GM19025 (cell line): ENCODE results near the gene LAMC1.

Experiments used
- ATAC-seq: cut with Tn5 transposase; IDR thresholded peaks from one replicate; pipeline ENCODE4 v1.9.1; 2021; ENCODE audit warnings: mild to moderate bottlenecking, low read depth, moderate library complexity; ENCODE audit not compliant: unreplicated experiment

Gene LAMC1

DNA sequence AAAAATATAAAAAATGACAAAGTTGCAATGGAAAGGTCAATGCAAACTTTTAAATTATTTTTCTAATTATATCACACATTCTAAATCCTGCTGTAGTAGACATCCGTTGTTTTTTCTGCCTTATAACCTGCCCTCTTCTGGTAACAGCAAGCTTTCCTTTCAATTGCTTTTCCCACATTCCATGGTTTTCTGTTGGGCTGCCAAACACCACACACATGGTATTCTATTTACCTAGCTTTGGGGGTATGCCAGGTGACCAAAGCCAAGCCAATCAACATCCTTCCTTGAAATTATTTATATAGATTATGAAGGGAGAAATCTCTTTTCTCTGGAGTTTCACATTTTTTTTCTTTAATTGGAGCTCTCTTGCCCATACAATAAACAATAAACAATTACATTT lies 3.4 kb upstream of the LAMC1 start:
- no peak for ATAC-seq

- ATAC-seq = no peak
Measured at GRCh38 chr1:183021405-183022201, 1.6 kb upstream of the LAMC1 start.

DNA sequence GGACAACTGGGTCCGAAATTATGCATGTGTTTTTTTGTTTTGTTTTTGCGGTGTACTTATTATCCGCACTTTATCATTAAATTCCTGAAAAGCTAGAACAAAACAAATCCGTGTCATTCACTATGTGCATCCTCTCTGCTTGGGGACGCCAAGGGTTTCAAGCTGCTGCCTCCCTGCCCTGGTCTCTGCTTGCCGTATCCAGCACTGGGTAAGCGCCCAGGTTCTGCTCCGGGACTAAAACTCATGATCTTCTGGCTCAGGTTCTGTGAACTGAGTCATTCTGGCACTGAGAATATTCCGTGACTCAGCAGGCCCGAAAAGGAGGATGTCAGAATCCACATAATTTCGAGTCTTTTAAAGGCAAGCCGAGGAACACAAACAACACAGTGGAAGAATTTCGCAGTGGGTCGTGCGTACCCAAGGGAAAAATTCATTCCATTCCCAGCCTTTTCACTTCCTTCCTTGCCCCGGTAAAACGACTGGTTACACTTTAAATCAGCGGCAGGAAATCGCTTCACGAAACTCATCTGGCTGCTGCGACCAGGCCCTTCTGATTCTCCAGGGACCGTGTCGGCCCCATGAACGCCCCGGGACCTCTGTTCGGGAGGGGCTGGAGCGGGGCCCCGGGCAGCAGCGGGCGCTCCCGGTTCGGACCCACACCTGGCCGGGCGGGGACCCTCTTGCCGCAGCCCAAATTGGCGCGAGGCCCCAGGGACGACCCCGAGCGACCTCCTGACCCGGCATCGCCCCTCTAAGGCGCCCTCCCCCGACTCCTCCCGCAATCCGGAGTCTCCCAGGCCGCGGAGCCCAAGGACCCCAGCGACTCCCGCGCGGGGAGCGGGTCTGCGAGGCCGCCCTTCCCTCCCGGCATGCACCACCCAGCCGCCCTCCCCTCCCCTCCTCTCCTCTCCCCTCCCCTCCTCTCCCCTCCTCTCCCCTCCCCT lies 746 bp upstream of the LAMC1 start:
- peak; percentile 26 for ATAC-seq

DNA sequence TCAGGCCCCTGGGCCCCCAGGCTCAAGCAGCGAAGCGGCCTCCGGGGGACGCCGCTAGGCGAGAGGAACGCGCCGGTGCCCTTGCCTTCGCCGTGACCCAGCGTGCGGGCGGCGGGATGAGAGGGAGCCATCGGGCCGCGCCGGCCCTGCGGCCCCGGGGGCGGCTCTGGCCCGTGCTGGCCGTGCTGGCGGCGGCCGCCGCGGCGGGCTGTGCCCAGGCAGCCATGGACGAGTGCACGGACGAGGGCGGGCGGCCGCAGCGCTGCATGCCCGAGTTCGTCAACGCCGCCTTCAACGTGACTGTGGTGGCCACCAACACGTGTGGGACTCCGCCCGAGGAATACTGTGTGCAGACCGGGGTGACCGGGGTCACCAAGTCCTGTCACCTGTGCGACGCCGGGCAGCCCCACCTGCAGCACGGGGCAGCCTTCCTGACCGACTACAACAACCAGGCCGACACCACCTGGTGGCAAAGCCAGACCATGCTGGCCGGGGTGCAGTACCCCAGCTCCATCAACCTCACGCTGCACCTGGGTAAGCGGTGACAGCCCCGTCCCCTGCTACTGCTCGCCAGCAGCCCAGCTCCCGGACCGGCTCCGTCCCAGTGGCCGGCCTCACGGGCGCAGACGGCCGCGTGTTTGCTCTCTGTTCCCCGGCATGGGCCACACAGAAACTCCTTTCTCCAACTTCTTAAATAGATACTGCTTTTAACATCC lies 539 bp downstream of the LAMC1 start:
- ATAC-seq = peak; percentile 67

DNA sequence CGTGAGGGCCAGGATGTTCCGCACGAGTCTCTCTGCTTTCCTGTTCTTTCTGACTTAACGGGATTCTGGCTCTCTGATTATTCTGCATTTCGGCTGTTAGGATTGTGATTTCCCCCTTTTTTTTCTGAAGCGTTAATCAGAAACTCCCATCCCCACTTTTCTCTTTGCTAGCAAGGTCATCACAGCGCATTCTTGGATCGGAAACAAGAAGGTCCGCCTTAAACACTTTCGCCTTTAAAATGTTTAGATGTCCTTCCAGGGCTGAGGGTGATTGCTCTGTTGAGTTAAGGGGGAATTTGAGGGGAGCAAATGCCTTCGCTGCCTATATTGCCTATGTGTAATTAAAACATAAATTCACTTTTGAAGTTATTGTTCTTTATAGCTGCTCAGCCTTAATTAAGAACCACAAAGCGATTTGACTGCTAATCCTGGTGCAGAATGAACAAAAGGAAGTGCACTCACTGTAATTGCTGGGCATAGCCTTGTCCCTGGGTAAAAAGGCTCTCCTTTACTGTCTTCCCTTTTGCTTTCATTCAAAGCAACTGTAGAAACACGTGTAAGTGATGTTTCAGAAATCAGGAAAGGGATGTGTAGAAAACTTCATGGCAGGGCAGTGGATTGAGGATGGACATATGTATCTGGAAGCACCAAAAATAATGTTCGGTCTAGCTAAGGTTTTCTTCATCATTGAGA lies 1.2 kb downstream of the LAMC1 start:
- no peak for ATAC-seq

DNA sequence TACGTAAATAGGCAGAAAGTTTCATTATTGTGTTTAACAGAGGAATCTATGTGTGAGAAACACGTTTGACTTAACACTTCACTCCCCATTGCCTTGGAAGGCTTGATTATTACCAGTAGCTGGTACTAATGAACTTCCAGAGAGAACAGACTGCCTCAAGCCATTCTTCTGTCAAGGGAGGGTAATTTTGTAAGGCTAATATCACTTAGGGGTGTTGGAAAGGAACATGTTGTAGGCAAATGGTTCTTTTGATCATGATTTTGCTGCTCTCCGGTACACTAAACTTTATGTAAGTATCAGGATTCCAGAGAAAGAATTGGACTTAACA lies 1.8 kb downstream of the LAMC1 start:
- ATAC-seq = no peak

- ATAC-seq = no peak
Measured at GRCh38 chr1:183025782-183026774, 2.9 kb downstream of the LAMC1 start.

GRCh38 chr1:183027031-183027430 lies 3.8 kb downstream of the LAMC1 start:
- ATAC-seq = no peak

DNA sequence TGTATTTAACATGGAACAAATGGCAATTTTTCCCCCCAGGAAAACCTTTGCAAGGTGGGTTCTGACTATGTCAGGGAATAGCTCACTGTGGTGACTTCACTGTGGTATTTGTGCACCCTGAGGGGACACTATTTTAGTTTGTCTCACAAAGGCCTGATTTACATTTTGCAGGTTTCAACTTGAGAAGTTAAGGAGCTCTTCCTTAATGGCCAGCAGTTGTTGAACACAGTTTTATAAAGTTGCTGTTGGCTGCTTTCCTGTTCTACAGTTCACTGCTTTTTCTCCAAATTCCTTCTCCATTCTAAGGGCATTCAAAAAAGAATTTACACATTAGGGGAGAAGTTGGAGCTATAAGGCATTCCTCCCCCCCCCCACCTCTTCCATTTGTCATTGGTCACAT lies 4.6 kb downstream of the LAMC1 start:
- ATAC-seq = no peak

DNA sequence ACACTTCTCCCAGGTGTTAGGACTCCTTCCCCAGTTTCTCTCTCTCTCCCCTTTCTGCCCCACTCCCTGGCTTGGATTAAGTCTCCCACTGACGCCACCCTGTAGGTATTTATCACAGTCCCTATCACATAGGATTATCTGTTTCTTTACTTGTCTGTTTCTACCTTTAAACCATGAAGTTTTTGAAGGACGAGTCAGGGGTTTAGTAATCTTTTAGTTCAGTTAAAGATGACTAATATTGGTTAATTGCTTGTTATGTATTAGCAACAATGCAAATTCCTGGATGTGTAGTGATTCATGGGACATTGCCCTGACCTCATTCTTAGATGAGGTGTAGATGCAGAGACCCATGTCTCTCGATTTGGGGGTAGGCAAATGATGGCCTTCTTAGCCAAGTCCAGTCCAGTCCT lies 6.4 kb downstream of the LAMC1 start:
- no peak for ATAC-seq

DNA sequence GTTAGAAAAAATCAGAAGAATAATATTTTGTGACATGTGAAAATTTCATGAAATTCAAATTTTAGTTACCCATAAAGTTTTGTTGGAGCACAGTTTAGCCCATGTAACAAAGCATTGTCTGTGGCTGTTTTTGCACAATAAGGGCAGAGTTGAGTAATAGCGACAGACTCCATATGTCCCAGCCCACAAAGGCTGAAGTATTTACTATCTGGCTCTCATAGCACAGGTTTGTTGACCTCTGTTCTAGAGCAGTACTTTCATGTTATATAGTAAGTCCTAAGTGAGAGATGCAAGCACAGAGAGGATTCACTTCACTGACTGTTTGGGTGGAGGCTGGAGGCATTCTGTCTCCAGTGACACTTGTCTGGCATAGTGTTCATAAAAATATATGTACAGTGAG lies 6.8 kb downstream of the LAMC1 start:
- ATAC-seq = no peak

DNA sequence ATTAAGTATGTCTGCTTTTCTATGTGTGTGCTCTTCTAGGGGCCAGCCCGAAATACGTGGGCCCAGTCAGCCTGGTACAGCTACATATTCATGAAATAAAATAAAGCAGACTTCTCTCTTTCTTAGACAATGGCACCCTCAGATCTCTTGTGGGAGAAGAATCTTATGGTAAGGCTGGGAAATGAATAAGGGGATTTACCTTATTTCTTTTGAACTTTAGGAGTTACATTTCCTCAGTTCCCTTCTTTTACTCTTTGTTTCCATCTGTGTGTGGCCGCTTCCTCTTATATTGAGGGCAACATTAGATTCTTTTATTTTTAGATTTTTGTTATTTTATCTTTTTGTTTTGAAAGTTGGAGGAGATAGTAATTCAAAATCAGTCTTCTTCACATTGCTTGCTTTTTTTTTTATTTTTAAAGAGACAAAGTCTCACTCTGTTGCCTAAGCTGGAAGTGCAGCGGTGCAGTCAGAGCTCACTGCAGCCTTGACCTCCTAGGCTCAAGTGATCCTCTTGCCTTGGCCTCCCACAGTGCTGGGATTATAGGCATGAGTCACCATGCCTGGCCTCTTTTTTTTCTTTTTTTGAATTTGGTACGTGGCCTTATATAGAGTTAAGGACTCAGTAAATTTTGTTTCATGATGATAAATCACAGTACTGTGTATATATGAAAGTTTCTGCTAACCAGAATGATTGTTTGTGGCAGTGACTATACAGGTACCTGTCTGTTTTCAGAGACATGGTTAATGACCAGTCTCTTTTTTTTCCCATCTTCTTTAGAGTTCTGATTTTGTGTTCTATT lies 9.1 kb downstream of the LAMC1 start:
- ATAC-seq = no peak

- ATAC-seq = no peak
Measured at GRCh38 chr1:183033205-183033604, 10.0 kb downstream of the LAMC1 start.

GRCh38 chr1:183034682-183035081 lies 11.5 kb downstream of the LAMC1 start:
- ATAC-seq = no peak

DNA sequence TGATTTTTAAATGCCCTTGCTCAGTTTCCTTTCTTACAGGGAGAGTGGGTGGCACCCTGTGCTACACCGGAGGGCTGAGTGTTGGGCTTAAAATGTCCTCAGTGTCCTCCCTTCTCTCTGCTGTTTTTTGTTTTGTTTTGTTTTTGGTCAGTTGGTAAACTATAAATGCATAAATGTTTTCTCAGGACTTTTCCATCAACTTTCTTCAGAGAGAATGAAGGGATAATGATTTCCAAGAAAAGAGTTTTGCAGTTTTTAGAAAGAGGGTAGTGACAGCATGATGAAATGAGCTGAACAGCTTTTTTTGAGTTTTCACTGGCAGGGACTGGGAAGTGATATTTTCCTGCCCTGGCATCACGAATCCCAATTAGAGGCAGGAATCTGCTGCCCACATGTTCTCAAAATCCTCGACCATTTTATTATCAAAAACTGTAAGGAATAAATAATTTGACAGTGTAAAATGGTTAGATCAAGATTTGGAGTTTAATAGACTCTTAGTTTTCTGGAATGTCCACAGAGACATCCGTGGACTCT lies 15.2 kb downstream of the LAMC1 start:
- no peak for ATAC-seq

- ATAC-seq = no peak
Measured at GRCh38 chr1:183038913-183039312, 15.7 kb downstream of the LAMC1 start.

DNA sequence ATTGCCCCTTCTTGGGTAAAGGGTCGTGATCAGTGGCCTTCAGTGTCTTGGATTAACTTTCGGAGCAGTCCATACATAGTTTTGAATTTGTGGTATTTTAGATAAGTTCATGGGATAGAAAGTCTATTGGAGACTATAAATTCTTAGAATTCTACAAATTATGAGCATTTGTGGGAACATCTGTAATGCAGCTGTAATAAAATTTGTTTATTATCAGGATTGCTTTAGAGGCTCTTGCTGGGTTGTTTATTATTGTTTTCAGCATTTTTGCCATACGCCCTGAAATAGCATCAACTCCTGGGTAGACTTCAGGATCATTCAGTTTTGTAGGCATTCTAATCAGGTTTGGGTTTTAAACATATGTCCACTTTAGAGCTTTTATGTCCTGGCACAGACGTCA lies 16.1 kb downstream of the LAMC1 start:
- no peak for ATAC-seq

GRCh38 chr1:183039985-183040447 lies 16.8 kb downstream of the LAMC1 start:
- no peak for ATAC-seq
